Heart left ventricle (tissue), 13 donors: ENCODE measurements around the gene DGKB.

Experiments
- POLR2A ChIP-seq, 2 donors: fragments of 450-650 bp; IDR thresholded peaks; one replicate each; pipeline ENCODE4 v1.6.1; 2017; ENCODE audit warnings: antibody characterized with exemption in 2 of 2, mild to moderate bottlenecking in 2 of 2, moderate library complexity in 2 of 2
- TF ChIP-seq, protein P1 (sequence below), 12 donors: fragments of 200-600 bp; sonication (generic) in 4 of 12; IDR thresholded peaks; one replicate each; pipeline versions ENCODE4 v1.5.0 to v1.8.0; 2018 to 2022; ENCODE audit warnings: antibody characterized with exemption in 12 of 12, mild to moderate bottlenecking in 5 of 12
- donor health status: ischemic (EF 13 %, LVEDD 7.1; RV severe dilation, severe dysfunction).
- donor health status: DM: no; HTN: yes; CAD: no.
- donor health status: DM: no; HTN: no; CAD: no.
- donor health status: ischemic (EF 25% LVEDD 6.9; RV normal size, moderate dysfunction).
- donor health status: ischemic (EF 25% LVEDD 5.7; RV mildly dilated, moderate dysfunction).
- donor health status: ischemic (EF 35%, LVEDD 5.7; RV mildly dilated, moderate dysfunction).
- donor health status: nonischemic (EF 11% LVEDD 7.7; RV severe dilation, severe dysfunction).
- donor health status: DM: yes; HTN: yes; CAD: no.
- donor health status: PGD.
- donor health status: ischemic (EF 29% LVEDD 5.4; RV normal size, mild dysfunction).
- donor health status: nonischemic (EF 23%, LVEDD 6.1; RV moderate dilation, normal function).

DNA sequence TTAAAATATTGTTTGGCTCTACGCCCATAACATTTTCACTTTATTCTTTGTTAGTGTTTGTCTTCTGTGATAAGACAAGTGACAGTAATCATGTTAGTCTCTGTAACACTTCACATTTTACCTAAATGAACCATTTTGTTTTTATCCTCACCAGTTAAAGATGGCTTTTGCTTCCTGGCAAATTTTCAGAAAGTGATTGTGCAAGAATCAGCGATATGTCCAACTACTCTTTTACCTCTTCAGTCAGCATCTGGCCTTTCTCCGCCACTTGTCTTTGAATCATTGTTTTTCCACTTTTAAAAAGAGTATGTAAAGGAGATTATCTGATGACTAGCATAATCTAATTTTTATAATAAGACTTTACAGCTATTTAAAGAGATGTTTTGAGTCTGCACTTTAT lies 3.5 kb downstream of the DGKB start:
- TF ChIP-seq, protein P1, sequence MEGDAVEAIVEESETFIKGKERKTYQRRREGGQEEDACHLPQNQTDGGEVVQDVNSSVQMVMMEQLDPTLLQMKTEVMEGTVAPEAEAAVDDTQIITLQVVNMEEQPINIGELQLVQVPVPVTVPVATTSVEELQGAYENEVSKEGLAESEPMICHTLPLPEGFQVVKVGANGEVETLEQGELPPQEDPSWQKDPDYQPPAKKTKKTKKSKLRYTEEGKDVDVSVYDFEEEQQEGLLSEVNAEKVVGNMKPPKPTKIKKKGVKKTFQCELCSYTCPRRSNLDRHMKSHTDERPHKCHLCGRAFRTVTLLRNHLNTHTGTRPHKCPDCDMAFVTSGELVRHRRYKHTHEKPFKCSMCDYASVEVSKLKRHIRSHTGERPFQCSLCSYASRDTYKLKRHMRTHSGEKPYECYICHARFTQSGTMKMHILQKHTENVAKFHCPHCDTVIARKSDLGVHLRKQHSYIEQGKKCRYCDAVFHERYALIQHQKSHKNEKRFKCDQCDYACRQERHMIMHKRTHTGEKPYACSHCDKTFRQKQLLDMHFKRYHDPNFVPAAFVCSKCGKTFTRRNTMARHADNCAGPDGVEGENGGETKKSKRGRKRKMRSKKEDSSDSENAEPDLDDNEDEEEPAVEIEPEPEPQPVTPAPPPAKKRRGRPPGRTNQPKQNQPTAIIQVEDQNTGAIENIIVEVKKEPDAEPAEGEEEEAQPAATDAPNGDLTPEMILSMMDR (IDR thresholded peaks at IDR 0.05): no peak
- TF ChIP-seq POLR2A (IDR thresholded peaks at IDR 0.05): no peak
